IgD-negative memory B cell (primary cell): ENCODE data around the gene KCNIP4. TPM values are rescaled to one million over a fixed set of nuclear protein-coding genes. Genes with fewer than 3 reads are reported as not detected.

Experiments
- H3K27ac Mint-ChIP-seq, 3 donors: one replicate each; pipeline ENCODE4 v1.8.0; 2020 to 2022; ENCODE audit warnings: mild to moderate bottlenecking in 3 of 3, mixed read lengths in 3 of 3, moderate library complexity in 1 of 3
- H3K27me3 Mint-ChIP-seq: one replicate; pipeline ENCODE4 v1.8.0; 2021; ENCODE audit warnings: mixed read lengths
- H3K36me3 Mint-ChIP-seq: one replicate; pipeline ENCODE4 v1.8.0; 2020; ENCODE audit warnings: mild to moderate bottlenecking, mixed read lengths
- H3K4me1 Mint-ChIP-seq, 3 donors: one replicate each; pipeline ENCODE4 v1.8.0; 2020 to 2022; ENCODE audit warnings: mixed read lengths in 3 of 3, mild to moderate bottlenecking in 1 of 3
- H3K4me3 Mint-ChIP-seq, 4 donors: one replicate each; pipeline ENCODE4 v1.8.0; 2020 to 2022; ENCODE audit warnings: mild to moderate bottlenecking in 4 of 4, mixed read lengths in 4 of 4, moderate library complexity in 3 of 4
- H3K9me3 Mint-ChIP-seq, 3 donors: one replicate each; pipeline ENCODE4 v1.8.0; 2020 to 2021; ENCODE audit warnings: mixed read lengths in 3 of 3, mild to moderate bottlenecking in 1 of 3
- polyA plus RNA-seq: library from polyadenylated mRNA; unstranded; fragments of 300-500 nt; fragmentation: Illumina TruSeq; gene quantifications from one replicate; pipeline ENCODE4 v1.2.3, GENCODE V29; 2021

Gene KCNIP4
- polyA plus RNA-seq, 1 donor from 2014 or later, result 0.10 TPM

DNA sequence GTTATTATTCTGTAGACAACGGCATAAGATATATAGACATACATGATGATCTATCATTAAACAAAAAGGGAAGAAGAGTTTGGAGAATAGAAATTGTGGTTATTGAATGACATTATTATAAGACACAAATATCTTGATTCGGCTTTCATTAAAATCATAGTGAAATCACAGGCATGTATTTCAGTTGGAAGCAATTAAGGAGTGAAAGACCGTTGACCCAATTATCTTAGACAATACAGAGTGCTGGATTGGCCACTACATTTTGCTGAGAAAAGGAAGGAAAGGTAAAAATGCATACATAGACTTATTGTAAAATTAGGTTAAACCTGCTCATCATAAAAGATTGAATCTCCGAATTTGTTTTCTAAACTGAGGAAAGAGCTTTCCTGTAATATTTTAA is 209.8 kb downstream of the KCNIP4 start:
- no peak overlapping the region for H3K27ac Mint-ChIP-seq
- H3K4me3 Mint-ChIP-seq, result no peak overlapping the region
- no peaks in the 10 kb centered on the region for H3K36me3 Mint-ChIP-seq
- H3K4me1 Mint-ChIP-seq, result no peaks in the 10 kb centered on the region
- H3K27me3 Mint-ChIP-seq, result no peaks in the 10 kb centered on the region
- peaks cover 0 to 5% (median 4%) of the 10 kb centered on the region in 3 donors for H3K9me3 Mint-ChIP-seq

GRCh38 chr4:21735866-21736265 is 212.7 kb downstream of the KCNIP4 start:
- H3K27ac Mint-ChIP-seq, result no peak overlapping the region
- no peaks in the 10 kb centered on the region for H3K27me3 Mint-ChIP-seq
- H3K4me1 Mint-ChIP-seq, result no peaks in the 10 kb centered on the region
- H3K36me3 Mint-ChIP-seq, result no peaks in the 10 kb centered on the region
- H3K4me3 Mint-ChIP-seq, result no peak overlapping the region
- peaks cover 0 to 3% (median 0%) of the 10 kb centered on the region in 3 donors for H3K9me3 Mint-ChIP-seq

- no peak overlapping the region for H3K4me3 Mint-ChIP-seq
- no peaks in the 10 kb centered on the region for H3K4me1 Mint-ChIP-seq
- no peaks in the 10 kb centered on the region for H3K36me3 Mint-ChIP-seq
- H3K9me3 Mint-ChIP-seq, result peaks cover 0 to 3% (median 0%) of the 10 kb centered on the region in 3 donors
- H3K27ac Mint-ChIP-seq, result no peak overlapping the region
- H3K27me3 Mint-ChIP-seq, result no peaks in the 10 kb centered on the region
Observed at GRCh38 chr4:21733894-21734630, 214.5 kb downstream of the KCNIP4 start.

GRCh38 chr4:21728304-21728703 is 220.3 kb downstream of the KCNIP4 start:
- no peak overlapping the region for H3K4me3 Mint-ChIP-seq

GRCh38 chr4:21726255-21726815 is 222.2 kb downstream of the KCNIP4 start:
- Mint-ChIP-seq H3K4me3 (no peak overlapping the region), H3K27ac (no peak overlapping the region), H3K27me3 (no peaks in the 10 kb centered on the region), H3K9me3 (peaks cover 2 to 6% (median 2%) of the 10 kb centered on the region in 3 donors), H3K36me3 (no peaks in the 10 kb centered on the region), H3K4me1 (no peaks in the 10 kb centered on the region)

More at GRCh38 chr4:21728304-21728703, 220.3 kb downstream of the KCNIP4 start:
- Mint-ChIP-seq H3K4me1 (no peaks in the 10 kb centered on the region), H3K27ac (no peak overlapping the region), H3K9me3 (peaks cover 0 to 6% (median 0%) of the 10 kb centered on the region in 3 donors), H3K36me3 (no peaks in the 10 kb centered on the region), H3K27me3 (no peaks in the 10 kb centered on the region)

- H3K27ac Mint-ChIP-seq, result no peak overlapping the region
- H3K9me3 Mint-ChIP-seq, result peaks cover 2 to 3% (median 2%) of the 10 kb centered on the region in 3 donors
- H3K4me1 Mint-ChIP-seq, result no peaks in the 10 kb centered on the region
- H3K36me3 Mint-ChIP-seq, result no peaks in the 10 kb centered on the region
- no peak overlapping the region for H3K4me3 Mint-ChIP-seq
- no peaks in the 10 kb centered on the region for H3K27me3 Mint-ChIP-seq
Observed at GRCh38 chr4:21722157-21722839, 226.3 kb downstream of the KCNIP4 start.

DNA sequence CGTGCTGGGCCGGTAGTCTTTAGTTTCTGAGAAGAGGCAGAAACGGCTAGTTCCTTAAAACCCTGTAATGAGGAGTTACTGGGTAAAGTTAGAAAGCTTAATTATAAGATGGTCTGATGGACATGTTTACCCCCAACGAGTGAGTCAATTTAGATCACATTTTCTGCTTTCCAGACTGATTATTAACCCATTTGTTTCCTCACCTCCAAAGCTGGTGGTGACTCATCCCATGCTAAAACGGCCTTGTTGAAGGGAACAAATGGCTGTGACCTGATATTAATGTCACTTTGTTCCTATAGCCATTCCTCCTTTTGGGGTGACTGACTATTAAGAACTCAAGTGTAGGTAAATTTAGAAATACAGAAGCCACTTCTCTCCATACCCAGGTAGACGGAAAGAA is 232.0 kb downstream of the KCNIP4 start:
- no peak overlapping the region for H3K4me3 Mint-ChIP-seq
- peaks cover 3 to 8% (median 4%) of the 10 kb centered on the region in 3 donors for H3K9me3 Mint-ChIP-seq
- no peak overlapping the region for H3K27ac Mint-ChIP-seq
- H3K4me1 Mint-ChIP-seq, result no peaks in the 10 kb centered on the region
- H3K27me3 Mint-ChIP-seq, result no peaks in the 10 kb centered on the region
- H3K36me3 Mint-ChIP-seq, result no peaks in the 10 kb centered on the region

DNA sequence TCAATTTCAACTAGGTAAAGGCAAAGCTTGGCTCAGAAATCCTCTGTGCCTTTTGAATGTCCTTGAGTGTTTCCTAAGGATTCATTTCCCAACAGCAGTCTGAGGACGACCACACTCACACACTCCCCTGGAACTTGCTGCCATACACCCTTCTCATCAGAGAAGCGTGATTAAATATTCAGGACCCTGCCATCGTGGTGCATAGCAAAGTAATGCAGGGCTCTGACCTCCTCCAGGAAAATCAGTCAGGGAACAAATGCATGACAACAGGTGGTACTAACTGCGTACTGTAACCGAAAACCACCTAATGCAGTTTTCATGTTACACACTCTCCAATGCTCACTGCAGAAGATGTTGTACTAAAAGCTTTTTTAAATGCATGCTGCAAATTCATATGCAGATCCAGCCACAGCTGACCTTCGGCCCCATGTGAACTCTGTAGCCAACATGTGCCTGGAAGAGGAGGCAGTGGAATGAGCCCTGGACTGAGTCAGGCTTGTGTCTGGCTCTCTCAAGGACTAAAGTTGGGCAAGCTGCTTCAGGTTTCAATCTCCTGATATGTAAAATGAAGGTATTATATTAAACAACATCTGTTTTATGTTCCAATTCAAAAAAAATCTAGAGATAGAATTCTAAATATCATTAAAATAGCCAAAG is 238.3 kb downstream of the KCNIP4 start:
- H3K27ac Mint-ChIP-seq, result no peak overlapping the region
- no peaks in the 10 kb centered on the region for H3K36me3 Mint-ChIP-seq
- H3K27me3 Mint-ChIP-seq, result no peaks in the 10 kb centered on the region
- H3K9me3 Mint-ChIP-seq, result peaks cover 5 to 8% (median 5%) of the 10 kb centered on the region in 3 donors
- H3K4me1 Mint-ChIP-seq, result no peaks in the 10 kb centered on the region
- no peak overlapping the region for H3K4me3 Mint-ChIP-seq

GRCh38 chr4:21709761-21710160 is 238.8 kb downstream of the KCNIP4 start:
- H3K9me3 Mint-ChIP-seq, result peaks cover 5 to 8% (median 5%) of the 10 kb centered on the region in 3 donors
- H3K4me3 Mint-ChIP-seq, result no peak overlapping the region
- no peaks in the 10 kb centered on the region for H3K36me3 Mint-ChIP-seq
- no peak overlapping the region for H3K27ac Mint-ChIP-seq
- H3K27me3 Mint-ChIP-seq, result no peaks in the 10 kb centered on the region
- no peaks in the 10 kb centered on the region for H3K4me1 Mint-ChIP-seq

DNA sequence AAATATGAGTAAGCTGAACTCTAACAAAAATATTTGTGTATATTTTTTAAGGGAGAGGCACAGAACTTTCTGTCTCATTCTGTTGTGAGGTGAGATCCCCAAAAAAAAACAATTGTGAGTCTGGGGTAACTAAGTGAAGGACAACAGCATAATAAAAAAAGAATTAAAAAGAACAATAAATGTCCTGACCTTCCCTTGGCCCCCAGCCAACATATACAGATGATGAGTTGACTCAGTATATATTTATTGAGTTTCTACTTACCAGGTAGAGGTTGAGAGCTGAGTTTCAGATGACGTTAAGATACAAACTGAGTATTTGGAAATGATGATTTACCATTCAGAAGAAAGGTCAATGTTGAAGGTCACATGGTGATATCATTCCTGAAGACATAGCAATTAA is 239.5 kb downstream of the KCNIP4 start:
- Mint-ChIP-seq H3K4me1 (no peaks in the 10 kb centered on the region), H3K36me3 (no peaks in the 10 kb centered on the region), H3K4me3 (no peak overlapping the region), H3K27me3 (no peaks in the 10 kb centered on the region), H3K27ac (no peak overlapping the region), H3K9me3 (peaks cover 3 to 14% (median 5%) of the 10 kb centered on the region in 3 donors)

- Mint-ChIP-seq H3K27me3 (no peaks in the 10 kb centered on the region), H3K27ac (no peak overlapping the region), H3K4me1 (no peaks in the 10 kb centered on the region), H3K9me3 (peaks cover 0 to 12% (median 2%) of the 10 kb centered on the region in 3 donors), H3K4me3 (no peak overlapping the region), H3K36me3 (no peaks in the 10 kb centered on the region)
Observed at GRCh38 chr4:21699446-21699845, 249.1 kb downstream of the KCNIP4 start.

DNA sequence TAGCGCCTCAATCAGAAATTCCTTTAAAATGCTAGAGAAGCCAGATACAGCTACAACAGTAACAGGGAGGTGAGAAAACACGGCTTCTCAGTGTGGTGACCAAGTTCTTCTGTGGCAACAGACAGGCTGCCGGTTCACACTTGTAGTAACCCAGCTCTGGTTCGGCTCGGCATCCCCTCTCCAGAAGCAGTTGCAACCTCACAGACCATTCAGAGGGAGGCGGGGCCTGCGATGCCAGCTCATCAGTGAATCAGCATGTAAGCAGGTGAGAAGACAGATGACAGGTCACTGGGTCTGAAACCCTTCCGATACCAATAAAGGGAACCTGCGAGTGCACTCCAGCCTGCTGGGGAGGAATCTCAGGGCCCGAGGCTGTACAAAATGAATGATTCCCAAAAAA is 251.0 kb downstream of the KCNIP4 start:
- Mint-ChIP-seq H3K27me3 (no peaks in the 10 kb centered on the region), H3K4me1 (no peaks in the 10 kb centered on the region), H3K4me3 (no peak overlapping the region), H3K36me3 (no peaks in the 10 kb centered on the region), H3K27ac (no peak overlapping the region), H3K9me3 (peaks cover 0 to 4% (median 2%) of the 10 kb centered on the region in 3 donors)

GRCh38 chr4:21695141-21695540 is 253.4 kb downstream of the KCNIP4 start:
- peaks cover 0 to 3% (median 0%) of the 10 kb centered on the region in 3 donors for H3K9me3 Mint-ChIP-seq

DNA sequence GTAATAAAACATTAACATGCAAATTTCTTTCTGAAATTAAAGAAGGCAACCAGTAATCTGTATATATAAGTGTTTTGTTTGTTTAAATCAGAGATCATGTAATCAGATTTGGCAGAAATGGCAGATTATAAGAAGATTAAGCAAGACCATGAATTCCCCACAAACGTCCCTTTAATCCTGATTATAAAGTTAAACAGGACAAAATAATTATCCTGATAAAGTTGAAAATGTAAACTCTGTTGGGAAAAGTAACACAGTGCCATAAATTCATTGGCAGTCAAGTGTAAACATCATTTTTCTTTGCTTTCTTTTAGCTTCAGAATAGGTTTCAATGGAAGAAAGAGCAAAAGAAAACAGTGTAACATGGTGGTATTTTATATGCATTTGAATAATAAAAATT is 256.3 kb downstream of the KCNIP4 start:
- Mint-ChIP-seq H3K36me3 (no peaks in the 10 kb centered on the region), H3K27me3 (no peaks in the 10 kb centered on the region), H3K4me1 (no peaks in the 10 kb centered on the region), H3K4me3 (no peak overlapping the region), H3K27ac (no peak overlapping the region), H3K9me3 (peaks cover 0 to 4% (median 0%) of the 10 kb centered on the region in 3 donors)

More at GRCh38 chr4:21695141-21695540, 253.4 kb downstream of the KCNIP4 start:
- H3K27ac Mint-ChIP-seq, result no peak overlapping the region
- no peaks in the 10 kb centered on the region for H3K4me1 Mint-ChIP-seq
- H3K27me3 Mint-ChIP-seq, result no peaks in the 10 kb centered on the region
- H3K36me3 Mint-ChIP-seq, result no peaks in the 10 kb centered on the region
- H3K4me3 Mint-ChIP-seq, result no peak overlapping the region
